CD4-positive, alpha-beta T cell (primary cell): Measurements from ENCODE around the gene TALDO1. TPM values are rescaled to one million over a fixed set of nuclear protein-coding genes. Genes with fewer than 3 reads are reported as not detected.

ENCODE experiments used
- ATAC-seq: fragments of 200-7000 bp; cut with Tn5 transposase; one replicate; pipeline ENCODE4 v1.10.0; 2022; ENCODE audit warnings: mild to moderate bottlenecking; ENCODE audit not compliant: poor library complexity
- CTCF ChIA-PET: fragments of 350-600 bp; sonication (Branson Sonifier 250); formaldehyde crosslinking; loops from one replicate; lab custom pipeline; 2021; ENCODE audit warnings: antibody characterized with exemption, inconsistent platforms; lab: Charles Lee
- POLR2A ChIA-PET: fragments of 350-600 bp; sonication (Branson Sonifier 250); formaldehyde crosslinking; loops from one replicate; lab custom pipeline; 2021; ENCODE audit warnings: antibody characterized with exemption, inconsistent platforms; lab: Charles Lee
- DNase-seq, 14 experiments: peaks; one replicate each; pipeline ENCODE4 v3.0.0-alpha.2; 2013 to 2020; ENCODE audit warnings: mixed read lengths in 2 of 14
- H3K27ac ChIP-seq, 2 donors: one replicate each; pipeline versions ENCODE4 v1.5.1 to v1.7.0; 2013; ENCODE audit warnings: low read length in 2 of 2, low read depth in 1 of 2, mild to moderate bottlenecking in 1 of 2
- H3K27me3 ChIP-seq, 2 experiments: 1 replicate in 1 of 2; 2 replicates in 1 of 2; pipeline versions ENCODE4 v1.6.1 to v1.7.0; 2013; ENCODE audit warnings: low read length in 2 of 2, control low read depth in 1 of 2, mild to moderate bottlenecking in 1 of 2, moderate library complexity in 1 of 2; ENCODE audit not compliant: insufficient read depth in 2 of 2, control insufficient read depth in 1 of 2
- H3K36me3 ChIP-seq: one replicate; pipeline ENCODE4 v1.6.1; 2013; ENCODE audit warnings: low read length, control low read depth; ENCODE audit not compliant: insufficient read depth
- H3K4me1 ChIP-seq: one replicate; pipeline ENCODE4 v1.6.1; 2013; ENCODE audit warnings: low read length, control low read depth; ENCODE audit not compliant: insufficient read depth
- H3K4me3 ChIP-seq: one replicate; pipeline ENCODE4 v1.5.1; 2013; ENCODE audit warnings: mild to moderate bottlenecking, low read length, moderate library complexity
- H3K9me3 ChIP-seq, 2 experiments: 1 replicate in 1 of 2; 2 replicates in 1 of 2; pipeline versions ENCODE4 v1.6.1 to v1.7.0; 2013; ENCODE audit warnings: low read length in 2 of 2, mild to moderate bottlenecking in 2 of 2, control low read depth in 1 of 2, moderate library complexity in 1 of 2; ENCODE audit not compliant: control insufficient read depth in 1 of 2, insufficient read depth in 1 of 2
- H3K27ac Mint-ChIP-seq: one replicate; pipeline ENCODE4 v1.8.0; 2020; ENCODE audit warnings: mixed read lengths
- H3K27me3 Mint-ChIP-seq: one replicate; pipeline ENCODE4 v1.8.0; 2021; ENCODE audit warnings: mixed read lengths
- H3K36me3 Mint-ChIP-seq: one replicate; pipeline ENCODE4 v1.8.0; 2021; ENCODE audit warnings: low read depth, mixed read lengths
- H3K4me1 Mint-ChIP-seq: one replicate; pipeline ENCODE4 v1.8.0; 2021; ENCODE audit warnings: low read depth, mixed read lengths
- H3K4me3 Mint-ChIP-seq: one replicate; pipeline ENCODE4 v1.8.0; 2020; ENCODE audit warnings: mild to moderate bottlenecking, mixed read lengths
- H3K9me3 Mint-ChIP-seq: one replicate; pipeline ENCODE4 v1.8.0; 2020; ENCODE audit warnings: mixed read lengths
- CTCF ChIP-seq: fragments of 200-600 bp; IDR thresholded peaks from one replicate; pipeline ENCODE4 v1.8.0; 2022; ENCODE audit warnings: antibody characterized with exemption, mild to moderate bottlenecking
- intact Hi-C, 2 experiments: fragments of 100-400 bp; cut with DNase I in 1 of 2; cut with micrococcal nuclease in 1 of 2; formaldehyde crosslinking; loops; one replicate each; pipeline versions ENCODE4 v1.15.1 to v1.9.0; 2023 to 2025; cut with DNase I, micrococcal nuclease
- total RNA-seq, 174 experiments: library from RNA in 2 of 174; stranded (reverse) in 2 of 174; gene quantifications; one replicate each; pipeline ENCODE4 v1.2.3 and lab custom pipeline; 2021 to 2026

TALDO1 gene
- total RNA-seq, 2 experiments from 2014 or later, result 26.2 to 27.7 TPM

GRCh38 chr11:720017-720641 is 27.1 kb upstream of the TALDO1 start:
- Histone ChIP-seq H3K9me3 (peaks cover 0 to 19% of the 10 kb centered on the region in 2 experiments), H3K4me1 (peaks cover 30% of the 10 kb centered on the region), H3K4me3 (no peak overlapping the region), H3K36me3 (no peaks in the 10 kb centered on the region), H3K27me3 (peaks cover 5 to 24% of the 10 kb centered on the region in 2 experiments), H3K27ac (no peak overlapping the region)
- ATAC-seq (no peak), DNase-seq (peak in 1 of 14 experiments; percentile 24)
- Mint-ChIP-seq H3K9me3 (peaks cover 5% of the 10 kb centered on the region), H3K4me3 (no peak overlapping the region), H3K4me1 (peaks cover 7% of the 10 kb centered on the region), H3K36me3 (no peaks in the 10 kb centered on the region), H3K27ac (no peak overlapping the region), H3K27me3 (peaks cover 33% of the 10 kb centered on the region)
- no peak for TF ChIP-seq CTCF
- CTCF ChIA-PET, result interaction anchor here (4.7 kb wide), 1 partner anchor 165 kb away, joined by 23 read pairs; no protein-coding TSS in a partner anchor
- intact Hi-C loops, result no loop called here
- POLR2A ChIA-PET, result interaction anchor here (3.1 kb wide), 1 partner anchor 24 kb away, joined by 23 read pairs; the partner anchor contains the start of genes DEAF1 and TMEM80

GRCh38 chr11:720642-721246 is 26.5 kb upstream of the TALDO1 start:
- H3K4me3 ChIP-seq, result peak overlapping the region; percentile 29
- peak in 11 of 14 experiments; percentile 26 to 69 (median 51) for DNase-seq
- CTCF ChIA-PET, result interaction anchor here (4.7 kb wide), 1 partner anchor 165 kb away, joined by 23 read pairs; no protein-coding TSS in a partner anchor
- Mint-ChIP-seq H3K4me1 (peaks cover 7% of the 10 kb centered on the region), H3K27ac (no peak overlapping the region), H3K4me3 (no peak overlapping the region), H3K27me3 (peaks cover 33% of the 10 kb centered on the region), H3K9me3 (peaks cover 3% of the 10 kb centered on the region), H3K36me3 (no peaks in the 10 kb centered on the region)
- peaks cover 35% of the 10 kb centered on the region for H3K4me1 ChIP-seq
- no peak for TF ChIP-seq CTCF
- no peaks in the 10 kb centered on the region for H3K36me3 ChIP-seq
- POLR2A ChIA-PET, result interaction anchor here (3.1 kb wide), 1 partner anchor 25 kb away, joined by 23 read pairs; the partner anchor contains the start of genes DEAF1 and TMEM80
- peaks cover 0 to 19% of the 10 kb centered on the region in 2 experiments for H3K9me3 ChIP-seq
- peaks cover 5 to 24% of the 10 kb centered on the region in 2 experiments for H3K27me3 ChIP-seq
- H3K27ac ChIP-seq, result no peak overlapping the region
- intact Hi-C loops, result no loop called here
- ATAC-seq, result peak; percentile 29

GRCh38 chr11:721247-721740 is 26.0 kb upstream of the TALDO1 start:
- no peak overlapping the region for H3K27ac ChIP-seq

More at GRCh38 chr11:721247-721740, 26.0 kb upstream of the TALDO1 start:
- Histone ChIP-seq H3K27me3 (peaks cover 5 to 24% of the 10 kb centered on the region in 2 experiments), H3K4me1 (peaks cover 40% of the 10 kb centered on the region), H3K4me3 (peak overlapping the region; percentile 29), H3K9me3 (peaks cover 0 to 19% of the 10 kb centered on the region in 2 experiments), H3K36me3 (no peaks in the 10 kb centered on the region)
- no peak for TF ChIP-seq CTCF
- H3K27me3 Mint-ChIP-seq, result peaks cover 33% of the 10 kb centered on the region
- peaks cover 3% of the 10 kb centered on the region for H3K9me3 Mint-ChIP-seq
- intact Hi-C loops, result no loop called here
- H3K4me1 Mint-ChIP-seq, result peaks cover 7% of the 10 kb centered on the region
- no peaks in the 10 kb centered on the region for H3K36me3 Mint-ChIP-seq
- DNase-seq (no peak), ATAC-seq (no peak)
- ChIA-PET POLR2A (interaction anchor here (0.7 to 3.1 kb wide), 4 partner anchors 17 to 166 kb away, joined by 3 to 23 read pairs (median 6); partner anchors contain the start of genes DEAF1, TALDO1 and TMEM80), CTCF (interaction anchor here (3.2 to 4.7 kb wide), 2 partner anchors 25 to 166 kb away, joined by 16 to 23 read pairs; partner anchors contain the start of genes DEAF1 and TMEM80)
- no peak overlapping the region for H3K4me3 Mint-ChIP-seq
- no peak overlapping the region for H3K27ac Mint-ChIP-seq
